ENCODE results near the gene SRD5A1. TPM values are rescaled to one million over a fixed set of nuclear protein-coding genes. Genes with fewer than 3 reads are reported as not detected.

The SRD5A1 gene
- total and polyA plus RNA-seq, 2 of the 8 experiments (the other 6 are each of a cell fraction or from before 2014, with no cell fraction given): 34.7 to 42.4 TPM

- no peak overlapping the region for H3K18ac ChIP-seq (ENCODE audit: extremely low read depth, low read length)
- no peak overlapping the region for H4K5ac ChIP-seq (ENCODE audit: insufficient read length, low read depth, low read length)
- H3K27me3 ChIP-seq (replicated peaks in 1 of 4; ENCODE audit: control insufficient read depth in 3 of 4, extremely low read depth in 1 of 4, insufficient read depth in 3 of 4, low read length in 3 of 4): no peaks in the 10 kb centered on the region
- H3K56ac ChIP-seq (replicated peaks; ENCODE audit: insufficient read length, low read depth, low read length): no peak overlapping the region
- H2AFZ ChIP-seq (ENCODE audit: low read length): no peak overlapping the region; the same call in 1 of the 2 replicates
- H2BK120ac ChIP-seq (replicated peaks; ENCODE audit: low read depth, low read length): no peak overlapping the region
- H3K4me1 ChIP-seq (replicated peaks in 1 of 4; ENCODE audit: control insufficient read depth in 3 of 4, insufficient read depth in 4 of 4, low read length in 3 of 4): peaks cover 3 to 12% (median 6%) of the 10 kb centered on the region in 4 experiments; a peak in 6 of 7 replicates
- 75% methylated on average over 12 of the region's 12 CpGs; no CpG with 5 or more reads in 1 of the 2 experiments for WGBS, 2 experiments (ENCODE audit: extremely low coverage in 1 of 2, insufficient coverage in 1 of 2, insufficient read length in 1 of 2, insufficient replicate concordance in 2 of 2, low coverage in 1 of 2, low lambda C conversion rate in 2 of 2, missing lambda C conversion rate in 1 of 2)
- no peak overlapping the region for H3K4me2 ChIP-seq (ENCODE audit: insufficient read depth in 1 of 2, low read depth in 2 of 2, low read length in 2 of 2)
- no peak overlapping the region for H3K4me3 ChIP-seq (ENCODE audit: extremely low read depth in 1 of 4, insufficient read depth in 2 of 4, low read depth in 3 of 4, low read length in 4 of 4)
- H2BK12ac ChIP-seq (ENCODE audit: low read depth, low read length): no peak overlapping the region
- no peak overlapping the region for H3K4ac ChIP-seq (replicated peaks; ENCODE audit: insufficient read length, low read depth, low read length)
- no peak overlapping the region for H3K9ac ChIP-seq (replicated peaks in 1 of 4; ENCODE audit: extremely low read depth in 1 of 4, low read depth in 3 of 4, low read length in 3 of 4)
- H2BK15ac ChIP-seq (ENCODE audit: low read length): no peak overlapping the region
- no peaks in the 10 kb centered on the region for H3K36me3 ChIP-seq (ENCODE audit: control insufficient read depth in 2 of 4, insufficient read depth in 4 of 4, low read length in 3 of 4)
- H3K79me1 ChIP-seq (ENCODE audit: low read depth, low read length): no peaks in the 10 kb centered on the region
- FAIRE-seq (no peak), DNase-seq (ENCODE audit: low read depth in 1 of 2, low spot score in 2 of 2) (no peak)
- no peak overlapping the region for H2AK5ac ChIP-seq (ENCODE audit: low read depth, low read length)
- no peak overlapping the region for H4K91ac ChIP-seq (replicated peaks; ENCODE audit: insufficient read length, low read length)
- ChIA-PET POLR2A (ENCODE audit: partially characterized antibody) (interaction anchor here (1.2 to 1.4 kb wide), 3 partner anchors 10 to 34 kb away, joined by 4 to 9 read pairs (median 6); no protein-coding TSS in a partner anchor), CTCF (ENCODE audit: partially characterized antibody) (no interaction called here)
- H3K23ac ChIP-seq (ENCODE audit: insufficient read length): no peak overlapping the region
- H3K23me2 ChIP-seq (ENCODE audit: low read depth, low read length): no peaks in the 10 kb centered on the region
- H2BK20ac ChIP-seq (ENCODE audit: low read length): no peak overlapping the region
- H3K9me3 ChIP-seq (ENCODE audit: insufficient read depth in 2 of 2, low read depth in 1 of 2, low read length in 1 of 2): no peaks in the 10 kb centered on the region
- H3K27ac ChIP-seq (ENCODE audit: low read depth, low read length): no peak overlapping the region
- H3K14ac ChIP-seq (ENCODE audit: insufficient read length): no peak overlapping the region
- 0 out of 2 replicates have a peak overlapping the region, but pooled peaks have one; percentile 32 for H2BK5ac ChIP-seq (ENCODE audit: low read depth, low read length)
- H3K79me2 ChIP-seq (ENCODE audit: control insufficient read depth in 1 of 2, insufficient read depth in 2 of 2, low read length in 2 of 2): no peaks in the 10 kb centered on the region
- no peak for TF ChIP-seq CTBP2 (IDR thresholded peaks at IDR 0.05; ENCODE audit: borderline replicate concordance, insufficient read depth, insufficient read length, low read length)
- H4K8ac ChIP-seq (ENCODE audit: extremely low read depth, insufficient read depth, low read length): no peak overlapping the region
- H4K20me1 ChIP-seq (replicated peaks in 1 of 2; ENCODE audit: control insufficient read depth in 1 of 2, insufficient read depth in 2 of 2, low read length in 2 of 2): no peaks in the 10 kb centered on the region
These were observed 68.3 kb downstream of the SRD5A1 start for GRCh38 chr5:6701491-6701890.

Measured in H1 (cell line).